Measurements from ENCODE around the gene TWNK.

TWNK gene

GRCh38 chr10:100998183-100998990, 11.0 kb downstream of the TWNK start:
- DNase-seq = peak; percentile 63 to 64

GRCh38 chr10:100998991-100999741, 11.8 kb downstream of the TWNK start:
- peak in 1 of 2 experiments; percentile 34 for DNase-seq

- no peak for DNase-seq
Observed at GRCh38 chr10:100999742-101000126, 12.4 kb downstream of the TWNK start, which contains the start of gene LZTS2. TSS of gene LZTS2 (plus strand) at chr10:100999808. CDS start at chr10:101002539, 2,731 bp downstream.

- DNase-seq = no peak
Observed at GRCh38 chr10:101000127-101000914, 13.0 kb downstream of the TWNK start.

- no peak for DNase-seq
Observed at GRCh38 chr10:101000915-101001658, 13.7 kb downstream of the TWNK start.

GRCh38 chr10:101001659-101002035, 14.3 kb downstream of the TWNK start:
- no peak for DNase-seq

GRCh38 chr10:101002456-101002855, 15.1 kb downstream of the TWNK start:
- DNase-seq = no peak

- DNase-seq = no peak
Observed at GRCh38 chr10:101003639-101004206, 16.4 kb downstream of the TWNK start.

GRCh38 chr10:101005361-101005760, 18.0 kb downstream of the TWNK start:
- no peak for DNase-seq

- DNase-seq = no peak
Observed at GRCh38 chr10:101005869-101006567, 18.7 kb downstream of the TWNK start.

- no peak for DNase-seq
Observed at GRCh38 chr10:101006593-101007098, 19.3 kb downstream of the TWNK start.

GRCh38 chr10:101007099-101007711, 19.9 kb downstream of the TWNK start:
- no peak for DNase-seq

GRCh38 chr10:101007915-101008822, 20.8 kb downstream of the TWNK start:
- no peak for DNase-seq

GRCh38 chr10:101008823-101009423, 21.6 kb downstream of the TWNK start:
- no peak for DNase-seq

- no peak for DNase-seq
Observed at GRCh38 chr10:101010329-101010728, 23.0 kb downstream of the TWNK start.

- no peak for DNase-seq
Observed at GRCh38 chr10:101011517-101012423, 24.4 kb downstream of the TWNK start.

GRCh38 chr10:101012525-101013364, 25.4 kb downstream of the TWNK start:
- DNase-seq = peak in 1 of 2 experiments; percentile 76
